Measurements from ENCODE around the gene FKBP4.
A peak's percentile ranks its signal among the peaks of the same experiment; 100 is the strongest.

The FKBP4 gene

GRCh38 chr12:2832550-2833127 is 37.9 kb downstream of the FKBP4 start:
- Histone ChIP-seq H3K79me2 (ENCODE audit: control insufficient read depth, insufficient read depth, low read length, unreplicated experiment) (no peaks in the 10 kb centered on the region), H3K4me1 (ENCODE audit: control insufficient read depth, insufficient read depth, low read length, unreplicated experiment) (peaks cover 7% of the 10 kb centered on the region), H3K4me3 (ENCODE audit: low read depth, low read length) (no peak overlapping the region), H3K27ac (ENCODE audit: low read depth, low read length) (no peak overlapping the region), H3K36me3 (ENCODE audit: insufficient read depth, low read length) (peaks cover 2% of the 10 kb centered on the region; the same call in 1 of the 2 replicates), H3K27me3 (ENCODE audit: insufficient read depth, low read length) (peaks cover 12% of the 10 kb centered on the region; the same call in 1 of the 2 replicates), H2AFZ (ENCODE audit: low read length, unreplicated experiment) (no peak overlapping the region)

DNA sequence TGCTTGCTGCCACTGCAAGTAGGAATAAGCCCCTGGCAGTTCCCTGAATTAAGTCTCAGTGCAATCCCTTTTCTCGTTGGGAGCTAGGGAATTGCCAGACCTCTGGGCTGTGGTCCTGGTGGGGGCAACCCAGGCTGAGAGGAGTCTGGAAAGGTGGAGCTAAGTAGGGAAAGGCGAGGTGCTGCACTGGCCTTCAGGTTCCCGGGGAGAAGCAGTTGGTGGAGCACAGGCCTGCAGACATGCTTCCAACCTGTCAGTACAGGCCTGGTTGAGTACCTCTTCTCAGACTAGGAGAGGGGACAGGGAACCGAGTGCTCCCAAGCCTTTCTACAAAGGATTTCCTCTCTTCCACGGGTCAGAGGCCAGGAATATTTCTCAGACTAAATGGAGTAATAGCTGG is 38.6 kb downstream of the FKBP4 start:
- H3K4me3 ChIP-seq (ENCODE audit: low read depth, low read length): no peak overlapping the region
- H3K4me1 ChIP-seq (ENCODE audit: control insufficient read depth, insufficient read depth, low read length, unreplicated experiment): peaks cover 7% of the 10 kb centered on the region
- peaks cover 12% of the 10 kb centered on the region; the same call in 1 of the 2 replicates for H3K27me3 ChIP-seq (ENCODE audit: insufficient read depth, low read length)
- no peak overlapping the region for H2AFZ ChIP-seq (ENCODE audit: low read length, unreplicated experiment)
- no peaks in the 10 kb centered on the region for H3K79me2 ChIP-seq (ENCODE audit: control insufficient read depth, insufficient read depth, low read length, unreplicated experiment)
- peaks cover 2% of the 10 kb centered on the region; the same call in 1 of the 2 replicates for H3K36me3 ChIP-seq (ENCODE audit: insufficient read depth, low read length)
- H3K27ac ChIP-seq (ENCODE audit: low read depth, low read length): no peak overlapping the region

- Histone ChIP-seq H3K79me2 (ENCODE audit: control insufficient read depth, insufficient read depth, low read length, unreplicated experiment) (no peaks in the 10 kb centered on the region), H3K36me3 (ENCODE audit: insufficient read depth, low read length) (peaks cover 2% of the 10 kb centered on the region; the same call in 1 of the 2 replicates), H3K4me3 (ENCODE audit: low read depth, low read length) (no peak overlapping the region), H3K27ac (ENCODE audit: low read depth, low read length) (no peak overlapping the region), H2AFZ (ENCODE audit: low read length, unreplicated experiment) (no peak overlapping the region), H3K27me3 (ENCODE audit: insufficient read depth, low read length) (peaks cover 12% of the 10 kb centered on the region; the same call in 1 of the 2 replicates), H3K4me1 (ENCODE audit: control insufficient read depth, insufficient read depth, low read length, unreplicated experiment) (peaks cover 7% of the 10 kb centered on the region)
These were observed 39.0 kb downstream of the FKBP4 start for GRCh38 chr12:2833810-2834209.

DNA sequence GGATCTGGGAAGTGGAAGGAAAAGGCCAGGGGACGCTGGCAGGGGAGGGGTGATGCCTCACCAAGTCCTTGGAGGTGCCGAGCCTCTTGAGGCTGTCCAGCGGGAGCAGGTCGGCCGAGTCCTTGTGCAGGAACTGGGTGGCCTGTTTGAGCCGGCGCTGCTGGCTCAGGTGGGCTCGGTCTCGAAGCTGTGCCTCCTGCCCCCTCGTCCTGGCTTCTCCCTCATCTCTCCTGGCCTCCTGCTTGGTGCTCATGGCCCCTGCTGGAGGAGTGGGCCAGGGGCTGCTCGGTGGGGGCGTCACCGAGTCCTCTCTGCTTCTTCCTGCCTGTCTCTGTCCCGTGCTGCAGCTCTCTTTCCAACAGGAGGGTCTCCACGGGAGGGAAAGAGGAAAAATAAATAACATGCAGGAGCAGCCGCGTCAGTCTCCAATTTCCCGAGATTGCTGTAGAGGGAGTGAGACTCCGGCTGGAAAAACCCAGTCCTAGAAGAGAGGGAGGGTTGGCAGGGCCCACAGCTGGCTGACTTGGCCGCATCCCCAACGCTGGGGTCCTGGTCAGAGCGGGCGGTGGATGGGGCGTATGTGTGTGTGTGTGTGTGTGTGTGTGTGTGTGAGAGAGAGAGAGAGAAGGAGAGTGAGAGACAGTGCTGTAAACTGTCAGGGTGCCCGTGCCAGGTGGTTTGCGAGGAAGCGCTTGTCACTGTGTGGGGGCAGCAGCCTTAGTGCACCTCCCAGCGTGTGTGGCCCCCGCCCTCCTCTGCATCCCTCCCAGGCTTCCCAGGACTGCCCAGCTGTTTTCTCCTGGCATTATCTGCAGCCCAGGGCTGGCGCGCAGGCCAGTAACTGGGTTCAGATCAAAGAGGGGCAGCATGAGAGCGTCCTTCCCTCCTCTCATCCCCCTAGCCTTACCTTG is 40.1 kb downstream of the FKBP4 start, which contains the start of gene NRIP2:
TSS of gene NRIP2 (minus strand) at position 455 of the 911 bp plus-strand sequence. CDS start at position 403, 52 bp downstream.
- Histone ChIP-seq H2AFZ (ENCODE audit: low read length, unreplicated experiment) (no peak within 1 kb of the TSS), H3K36me3 (ENCODE audit: insufficient read depth, low read length) (no peaks in the 10 kb centered on the region), H3K4me3 (ENCODE audit: low read depth, low read length) (no peak within 1 kb of the TSS), H3K27ac (ENCODE audit: low read depth, low read length) (no peak within 1 kb of the TSS), H3K79me2 (ENCODE audit: control insufficient read depth, insufficient read depth, low read length, unreplicated experiment) (no peaks in the 10 kb centered on the region), H3K27me3 (ENCODE audit: insufficient read depth, low read length) (peaks cover 12% of the 10 kb centered on the region; the same call in 1 of the 2 replicates), H3K4me1 (ENCODE audit: control insufficient read depth, insufficient read depth, low read length, unreplicated experiment) (peaks cover 7% of the 10 kb centered on the region)

GRCh38 chr12:2835691-2836403 is 41.1 kb downstream of the FKBP4 start:
- Histone ChIP-seq H3K4me1 (ENCODE audit: control insufficient read depth, insufficient read depth, low read length, unreplicated experiment) (peaks cover 7% of the 10 kb centered on the region), H3K27me3 (ENCODE audit: insufficient read depth, low read length) (peaks cover 12% of the 10 kb centered on the region; the same call in 1 of the 2 replicates), H2AFZ (ENCODE audit: low read length, unreplicated experiment) (no peak overlapping the region), H3K36me3 (ENCODE audit: insufficient read depth, low read length) (no peaks in the 10 kb centered on the region), H3K4me3 (ENCODE audit: low read depth, low read length) (no peak overlapping the region), H3K79me2 (ENCODE audit: control insufficient read depth, insufficient read depth, low read length, unreplicated experiment) (no peaks in the 10 kb centered on the region), H3K27ac (ENCODE audit: low read depth, low read length) (no peak overlapping the region)

DNA sequence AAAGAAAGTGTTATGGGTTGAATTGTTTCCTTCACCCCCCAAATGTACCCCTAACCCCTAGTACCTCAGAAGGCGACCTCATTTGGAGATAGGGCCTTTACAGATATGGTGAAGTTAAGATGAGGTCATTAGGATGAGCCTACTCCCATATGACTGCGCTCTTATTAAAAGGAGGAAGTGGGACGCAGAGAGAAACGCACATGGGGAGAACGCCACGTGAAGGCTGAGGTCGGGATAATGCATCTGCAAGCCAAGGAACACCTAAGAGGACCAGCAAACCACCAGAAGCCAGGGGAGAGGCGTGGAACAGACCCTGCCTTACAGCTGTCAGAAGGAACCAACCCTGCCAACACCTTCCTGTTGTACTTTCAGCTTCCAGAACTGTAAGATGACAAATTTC is 41.8 kb downstream of the FKBP4 start:
- no peak overlapping the region for H3K4me3 ChIP-seq (ENCODE audit: low read depth, low read length)
- H3K36me3 ChIP-seq (ENCODE audit: insufficient read depth, low read length): no peaks in the 10 kb centered on the region
- H3K27ac ChIP-seq (ENCODE audit: low read depth, low read length): no peak overlapping the region
- peaks cover 7% of the 10 kb centered on the region for H3K4me1 ChIP-seq (ENCODE audit: control insufficient read depth, insufficient read depth, low read length, unreplicated experiment)
- H3K79me2 ChIP-seq (ENCODE audit: control insufficient read depth, insufficient read depth, low read length, unreplicated experiment): no peaks in the 10 kb centered on the region
- H3K27me3 ChIP-seq (ENCODE audit: insufficient read depth, low read length): peaks cover 12% of the 10 kb centered on the region; the same call in 1 of the 2 replicates
- H2AFZ ChIP-seq (ENCODE audit: low read length, unreplicated experiment): no peak overlapping the region

DNA sequence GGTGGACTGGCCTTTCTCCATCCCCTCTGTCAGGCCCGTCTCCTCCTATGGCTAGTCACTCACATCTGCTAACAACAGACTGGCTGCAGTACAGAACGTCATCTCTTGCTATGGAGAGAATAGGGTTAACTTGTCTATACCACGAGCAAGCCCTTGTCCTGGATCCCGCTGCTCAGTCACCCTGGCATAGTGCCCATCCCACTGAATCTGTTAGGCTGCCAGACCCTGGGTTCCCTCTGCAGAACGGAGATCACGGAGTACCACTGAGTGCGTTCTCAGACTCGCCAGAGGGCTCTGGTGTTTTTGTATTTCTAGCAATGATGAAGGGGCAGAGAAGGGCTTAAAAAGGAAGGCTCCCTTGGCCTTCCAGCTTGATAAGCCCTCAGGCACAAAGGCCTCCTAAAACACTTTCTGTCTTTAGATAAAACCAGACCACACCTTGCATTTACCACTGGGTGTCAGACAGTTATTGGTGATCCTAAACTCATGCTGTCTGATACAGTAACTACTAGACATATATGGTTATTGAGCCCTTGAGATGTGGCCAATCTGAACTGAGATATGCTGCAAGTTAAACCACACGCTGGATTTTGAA is 46.4 kb downstream of the FKBP4 start:
- Histone ChIP-seq H3K4me1 (ENCODE audit: control insufficient read depth, insufficient read depth, low read length, unreplicated experiment) (peaks cover 11% of the 10 kb centered on the region), H3K79me2 (ENCODE audit: control insufficient read depth, insufficient read depth, low read length, unreplicated experiment) (no peaks in the 10 kb centered on the region), H3K4me3 (ENCODE audit: low read depth, low read length) (no peak overlapping the region), H3K36me3 (ENCODE audit: insufficient read depth, low read length) (no peaks in the 10 kb centered on the region), H3K27me3 (ENCODE audit: insufficient read depth, low read length) (no peaks in the 10 kb centered on the region), H2AFZ (ENCODE audit: low read length, unreplicated experiment) (no peak overlapping the region), H3K27ac (ENCODE audit: low read depth, low read length) (no peak overlapping the region)

DNA sequence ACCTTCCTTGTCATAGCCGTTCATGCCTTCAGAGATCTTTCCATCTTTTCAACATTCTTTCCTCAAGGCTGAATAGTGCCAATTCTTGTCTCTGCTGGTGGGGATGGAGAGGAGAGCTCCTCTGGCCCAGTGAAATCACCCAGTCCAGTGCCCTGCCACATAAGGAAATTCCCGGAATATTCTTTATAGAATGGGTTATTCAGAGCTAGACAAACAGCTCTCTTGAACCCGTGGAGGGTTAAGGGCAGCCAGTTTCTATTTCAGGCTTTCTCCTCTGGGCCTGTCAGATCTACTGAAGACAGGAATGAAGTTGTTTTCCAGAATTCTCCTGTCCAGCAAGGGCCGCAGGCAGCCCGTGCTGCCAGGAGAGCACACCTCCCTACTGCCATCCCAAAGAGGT is 48.2 kb downstream of the FKBP4 start:
- no peaks in the 10 kb centered on the region for H3K27me3 ChIP-seq (ENCODE audit: insufficient read depth, low read length)
- no peak overlapping the region for H3K27ac ChIP-seq (ENCODE audit: low read depth, low read length)
- H2AFZ ChIP-seq (ENCODE audit: low read length, unreplicated experiment): no peak overlapping the region
- H3K36me3 ChIP-seq (ENCODE audit: insufficient read depth, low read length): no peaks in the 10 kb centered on the region
- no peak overlapping the region for H3K4me3 ChIP-seq (ENCODE audit: low read depth, low read length)
- H3K79me2 ChIP-seq (ENCODE audit: control insufficient read depth, insufficient read depth, low read length, unreplicated experiment): no peaks in the 10 kb centered on the region
- peaks cover 11% of the 10 kb centered on the region for H3K4me1 ChIP-seq (ENCODE audit: control insufficient read depth, insufficient read depth, low read length, unreplicated experiment)

- Histone ChIP-seq H3K27me3 (ENCODE audit: insufficient read depth, low read length) (no peaks in the 10 kb centered on the region), H3K79me2 (ENCODE audit: control insufficient read depth, insufficient read depth, low read length, unreplicated experiment) (no peaks in the 10 kb centered on the region), H2AFZ (ENCODE audit: low read length, unreplicated experiment) (no peak overlapping the region), H3K27ac (ENCODE audit: low read depth, low read length) (no peak overlapping the region), H3K4me1 (ENCODE audit: control insufficient read depth, insufficient read depth, low read length, unreplicated experiment) (peaks cover 17% of the 10 kb centered on the region), H3K4me3 (ENCODE audit: low read depth, low read length) (no peak overlapping the region), H3K36me3 (ENCODE audit: insufficient read depth, low read length) (no peaks in the 10 kb centered on the region)
These were observed 50.0 kb downstream of the FKBP4 start for GRCh38 chr12:2844786-2845185.

GRCh38 chr12:2845280-2845679 is 50.5 kb downstream of the FKBP4 start:
- peak overlapping the region; percentile 32 for H2AFZ ChIP-seq (ENCODE audit: low read length, unreplicated experiment)
- H3K36me3 ChIP-seq (ENCODE audit: insufficient read depth, low read length): no peaks in the 10 kb centered on the region
- no peaks in the 10 kb centered on the region for H3K79me2 ChIP-seq (ENCODE audit: control insufficient read depth, insufficient read depth, low read length, unreplicated experiment)
- peak overlapping the region; percentile 16; the same call in 1 of the 2 replicates for H3K27ac ChIP-seq (ENCODE audit: low read depth, low read length)
- peaks cover 19% of the 10 kb centered on the region for H3K4me1 ChIP-seq (ENCODE audit: control insufficient read depth, insufficient read depth, low read length, unreplicated experiment)
- no peak overlapping the region for H3K4me3 ChIP-seq (ENCODE audit: low read depth, low read length)
- H3K27me3 ChIP-seq (ENCODE audit: insufficient read depth, low read length): no peaks in the 10 kb centered on the region
